Measurements from ENCODE around the gene CLSTN2.

CLSTN2 gene

DNA sequence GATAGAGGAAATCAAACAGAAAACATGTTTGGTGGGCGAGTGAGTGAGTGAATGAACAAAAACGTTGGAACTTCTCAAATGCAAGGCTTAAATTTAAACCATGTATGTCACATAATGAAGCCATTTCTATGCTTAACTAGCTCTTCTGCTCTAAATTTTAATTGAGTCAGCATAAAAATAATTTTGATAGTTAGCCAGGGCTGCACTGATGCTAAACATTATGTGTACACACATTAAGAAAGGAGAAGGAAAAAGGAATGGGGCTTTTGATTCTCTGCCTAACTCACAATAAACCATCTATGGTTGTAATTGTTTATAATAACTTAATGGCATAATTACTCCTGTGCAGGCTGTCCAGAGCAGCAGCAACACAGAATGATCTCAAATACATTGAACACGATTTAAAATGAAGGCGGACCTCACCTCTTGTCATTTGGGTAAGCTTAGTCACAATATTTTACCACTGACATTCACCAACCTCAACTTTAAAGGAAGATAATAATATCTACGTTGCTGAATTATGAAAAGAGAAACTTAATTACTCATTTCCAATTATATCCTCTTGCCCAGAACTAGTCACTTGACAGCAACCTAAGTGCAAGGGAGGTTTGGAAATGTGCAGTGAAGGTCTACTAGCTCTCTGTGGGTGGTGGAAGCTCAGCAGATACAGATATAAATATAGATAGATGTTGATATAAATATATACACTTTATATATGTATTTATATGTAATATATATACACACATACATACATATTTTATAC lies 424.4 kb downstream of the CLSTN2 start:
- TF ChIP-seq CTCF (IDR thresholded peaks at IDR 0.05; ENCODE audit: control extremely low read depth, extremely low read depth, low read depth, missing control alignments) = no peak
- DNase-seq (ENCODE audit: extremely low spot score) = no peak
- CTCF ChIA-PET = interaction anchor here (1.5 kb wide), 2 partner anchors 23 to 368 kb away, joined by 3 to 4 read pairs; no protein-coding TSS in a partner anchor
- POLR2A ChIA-PET = no interaction called here

DNA sequence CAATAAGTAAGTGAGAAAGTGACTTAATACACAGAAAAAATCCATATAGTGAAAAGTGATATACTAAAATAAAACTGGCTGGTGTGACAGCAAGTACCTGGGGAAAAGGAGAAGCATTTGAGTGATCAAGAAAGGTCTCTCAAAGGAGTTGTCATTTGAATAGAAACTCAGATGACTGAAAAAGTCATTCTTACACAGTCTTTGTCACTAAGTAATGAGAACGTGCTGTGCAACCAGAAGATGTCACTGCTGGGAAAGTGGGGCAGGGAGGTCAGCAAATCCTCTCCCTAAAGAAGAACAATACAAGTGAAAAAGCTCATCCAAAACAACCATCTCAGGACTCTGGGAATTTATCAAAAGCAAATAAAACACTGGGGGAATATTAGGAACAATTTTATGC lies 425.3 kb downstream of the CLSTN2 start:
- TF ChIP-seq CTCF (IDR thresholded peaks at IDR 0.05; ENCODE audit: control extremely low read depth, extremely low read depth, low read depth, missing control alignments) = no peak
- no peak for DNase-seq (ENCODE audit: extremely low spot score)
- CTCF ChIA-PET = interaction anchor here (0.6 to 1.5 kb wide), 2 partner anchors 368 to 375 kb away, joined by 3 to 4 read pairs; no protein-coding TSS in a partner anchor
- POLR2A ChIA-PET = no interaction called here

GRCh38 chr3:140363801-140364200 lies 428.8 kb downstream of the CLSTN2 start:
- no peak for TF ChIP-seq CTCF (IDR thresholded peaks at IDR 0.05; ENCODE audit: control extremely low read depth, extremely low read depth, low read depth, missing control alignments)
- ChIA-PET POLR2A (no interaction called here), CTCF (no interaction called here)
- DNase-seq (ENCODE audit: extremely low spot score) = no peak

GRCh38 chr3:140365872-140366697 lies 431.1 kb downstream of the CLSTN2 start:
- POLR2A ChIA-PET = no interaction called here
- CTCF ChIA-PET = no interaction called here
- no peak for DNase-seq (ENCODE audit: extremely low spot score)
- TF ChIP-seq CTCF (IDR thresholded peaks at IDR 0.05; ENCODE audit: control extremely low read depth, extremely low read depth, low read depth, missing control alignments) = no peak

- no peak for DNase-seq (ENCODE audit: extremely low spot score)
- POLR2A ChIA-PET = no interaction called here
- CTCF ChIA-PET = interaction anchor here (1.2 kb wide), 1 partner anchor 17 kb away, joined by 3 read pairs; no protein-coding TSS in a partner anchor
- no peak for TF ChIP-seq CTCF (IDR thresholded peaks at IDR 0.05; ENCODE audit: control extremely low read depth, extremely low read depth, low read depth, missing control alignments)
Measured at GRCh38 chr3:140368223-140368811, 433.3 kb downstream of the CLSTN2 start.

- CTCF ChIA-PET = no interaction called here
- DNase-seq (ENCODE audit: extremely low spot score) = no peak
- TF ChIP-seq CTCF (IDR thresholded peaks at IDR 0.05; ENCODE audit: control extremely low read depth, extremely low read depth, low read depth, missing control alignments) = no peak
- POLR2A ChIA-PET = no interaction called here
Measured at GRCh38 chr3:140370686-140371085, 435.7 kb downstream of the CLSTN2 start.
